ENCODE measurements around the gene RPS6KB2. TPM values are rescaled to one million over a fixed set of nuclear protein-coding genes. Genes with fewer than 3 reads are reported as not detected.

The RPS6KB2 gene
- total and polyA plus RNA-seq, 2 of the 4 experiments (the other 2 are of a cell fraction): 50.7 to 58.4 TPM

- intact Hi-C loops (cut with micrococcal nuclease): no loop called here
- CTCF ChIA-PET: no interaction called here
- no peak overlapping the region for H3K9ac ChIP-seq (ENCODE audit: low read depth, low read length)
These were observed 29.2 kb downstream of the RPS6KB2 start for GRCh38 chr11:67457453-67457852.

More at GRCh38 chr11:67457453-67457852, 29.2 kb downstream of the RPS6KB2 start:
- in situ Hi-C loops (cut with MboI; ENCODE audit: low sequenced_read_pairs) (no loop called here), dilution Hi-C loops (cut with HindIII; ENCODE audit: low sequenced_read_pairs, unreplicated experiment) (no loop called here)
- Histone ChIP-seq H3K79me1 (ENCODE audit: low read depth in 1 of 2, low read length in 2 of 2) (no peaks in the 10 kb centered on the region), H2AK5ac (ENCODE audit: low read depth, low read length) (no peak overlapping the region), H3K18ac (ENCODE audit: low read depth, low read length) (no peak overlapping the region), H3K14ac (replicated peaks; ENCODE audit: low read depth, low read length) (no peak overlapping the region), H3K9me3 (ENCODE audit: control insufficient read depth, insufficient read depth, low read length) (no peaks in the 10 kb centered on the region), H4K5ac (ENCODE audit: low read depth, low read length) (no peak overlapping the region), H3K4me3 (ENCODE audit: insufficient read depth, low read depth, low read length) (no peak overlapping the region), H4K91ac (ENCODE audit: insufficient read depth, low read depth, low read length) (no peak overlapping the region), H2BK5ac (ENCODE audit: low read depth, low read length, poor library complexity, severe bottlenecking) (no peak overlapping the region), H4K8ac (ENCODE audit: low read depth in 2 of 2, low read length in 2 of 2) (no peak overlapping the region), H2BK15ac (ENCODE audit: low read depth, low read length) (no peak overlapping the region), H2AK9ac (replicated peaks; ENCODE audit: low read depth, low read length, poor library complexity) (no peak overlapping the region), H3K36me3 (ENCODE audit: control insufficient read depth, insufficient read depth, low read length) (no peaks in the 10 kb centered on the region), H3K9me1 (ENCODE audit: insufficient read depth, low read length) (no peaks in the 10 kb centered on the region), H3K4me1 (ENCODE audit: control insufficient read depth, insufficient read depth, low read length) (no peaks in the 10 kb centered on the region), H2BK20ac (ENCODE audit: low read depth, low read length) (no peak overlapping the region), H3K4me2 (ENCODE audit: low read depth, low read length) (no peak overlapping the region), H3K4ac (ENCODE audit: low read depth, low read length) (no peak overlapping the region), H4K20me1 (ENCODE audit: insufficient read depth, low read length) (no peaks in the 10 kb centered on the region), H2AFZ (replicated peaks; ENCODE audit: low read length, poor library complexity) (no peak overlapping the region), H3K27ac (ENCODE audit: insufficient read depth, low read length) (no peak overlapping the region), H3K56ac (ENCODE audit: extremely low read depth, insufficient read depth, low read length) (no peak overlapping the region), H2BK120ac (ENCODE audit: low read depth, low read length) (no peak overlapping the region), H3K23ac (ENCODE audit: low read depth, low read length) (no peak overlapping the region), H3K27me3 (ENCODE audit: control insufficient read depth, insufficient read depth, low read length) (peaks cover 22% of the 10 kb centered on the region)
- BruUV-seq (replicated peaks): no TSS peak
- DNase-seq (no peak), ATAC-seq (ENCODE audit: low read depth) (no peak)
- WGBS, 2 experiments (ENCODE audit: extremely low coverage in 2 of 2, insufficient read length in 1 of 2): 96% methylated on average over 8 of the region's 12 CpGs; no CpG with 5 or more reads in 1 of the 2 experiments
- TF ChIP-seq CHD1 (IDR thresholded peaks at IDR 0.05; ENCODE audit: low read depth, low read length) (no peak), ELK1 (IDR thresholded peaks at IDR 0.05; ENCODE audit: borderline replicate concordance, low read depth, low read length) (no peak), RAD21 (IDR thresholded peaks at IDR 0.05; ENCODE audit: low read length) (no peak), USF2 (IDR thresholded peaks at IDR 0.05; ENCODE audit: low read depth, low read length) (no peak), CTCF (conservative IDR thresholded peaks at IDR 0.05; ENCODE audit: low read depth, low read length) (no peak), MAZ (IDR thresholded peaks at IDR 0.05; ENCODE audit: borderline replicate concordance, low read depth, low read length) (no peak)
- POLR2A ChIA-PET (ENCODE audit: unreplicated experiment): no interaction called here
